Urinary bladder (tissue), 4 donors: Measurements from ENCODE around the gene TDRD10. TPM values are rescaled to one million over a fixed set of nuclear protein-coding genes. Genes with fewer than 3 reads are reported as not detected.
"Not testable (repeated sequence)": the region's sequence is repeated elsewhere in the genome, so short reads cannot be mapped to it uniquely, and the experiment has no call there.

Experiments used
- DNase-seq: peaks from one replicate; pipeline ENCODE4 v3.0.0-alpha.2; 2015; ENCODE audit errors: extremely low spot score
- H3K27ac ChIP-seq: one replicate; pipeline ENCODE4 v1.5.1; 2013; ENCODE audit warnings: low read depth, mild to moderate bottlenecking, moderate library complexity
- H3K36me3 ChIP-seq: one replicate; pipeline ENCODE4 v1.6.1; 2013; ENCODE audit warnings: mild to moderate bottlenecking, moderate library complexity; ENCODE audit not compliant: insufficient read depth
- H3K4me1 ChIP-seq: one replicate; pipeline ENCODE4 v1.6.1; 2013; ENCODE audit warnings: mild to moderate bottlenecking, moderate library complexity; ENCODE audit not compliant: insufficient read depth
- H3K4me3 ChIP-seq: one replicate; pipeline ENCODE4 v1.5.1; 2013; ENCODE audit warnings: low read depth, low read length
- WGBS: extraction: QIAGEN DNeasy Blood & Tissue Kit; methylation state at CpG from one replicate; pipeline ENCODE4 v1.1.7; 2013; 5-methylcytosine and 5-hydroxymethylcytosine counted together
- polyA plus RNA-seq: library from polyadenylated mRNA; stranded (reverse); fragments of 200-250 nt; gene quantifications from one replicate; pipeline ENCODE4 v1.2.3, GENCODE V29; 2013
- total RNA-seq: library from RNA; depleted of rRNA; stranded (reverse); fragments of >200 nt; gene quantifications from one replicate; pipeline ENCODE4 v1.2.3, GENCODE V29; 2014
- donor health status: healthy with polysubstance abuse.
- donor health status: healthy.

TDRD10 gene
- total and polyA plus RNA-seq, 2 donors = 1.4 to 4.1 TPM

- no peaks in the 10 kb centered on the region for H3K4me1 ChIP-seq
- H3K36me3 ChIP-seq = no peaks in the 10 kb centered on the region
- no peak overlapping the region for H3K4me3 ChIP-seq
- 77% methylated on average over 3 of the region's 3 CpGs for WGBS
- H3K27ac ChIP-seq = no peak overlapping the region
- no peak for DNase-seq
These were observed 10.7 kb downstream of the TDRD10 start for GRCh38 chr1:154512760-154513159.

- 83% methylated on average over 7 of the region's 7 CpGs for WGBS
- no peak for DNase-seq
- H3K4me1 ChIP-seq = no peaks in the 10 kb centered on the region
- no peak overlapping the region for H3K27ac ChIP-seq
- no peak overlapping the region for H3K4me3 ChIP-seq
- H3K36me3 ChIP-seq = no peaks in the 10 kb centered on the region
These were observed 12.1 kb downstream of the TDRD10 start for GRCh38 chr1:154514066-154514553.

- Histone ChIP-seq H3K4me1 (no peaks in the 10 kb centered on the region), H3K4me3 (no peak overlapping the region), H3K36me3 (no peaks in the 10 kb centered on the region), H3K27ac (no peak overlapping the region)
- WGBS = 91% methylated on average over 11 of the region's 11 CpGs
- no peak for DNase-seq
These were observed 15.6 kb downstream of the TDRD10 start for GRCh38 chr1:154517661-154518060.

- Histone ChIP-seq H3K36me3 (no peaks in the 10 kb centered on the region), H3K4me3 (no peak overlapping the region), H3K4me1 (no peaks in the 10 kb centered on the region), H3K27ac (no peak overlapping the region)
- WGBS = 52% methylated on average over 9 of the region's 9 CpGs
- DNase-seq = no peak
These were observed 17.6 kb downstream of the TDRD10 start for GRCh38 chr1:154519591-154519991.

- no peak overlapping the region for H3K27ac ChIP-seq
- no peaks in the 10 kb centered on the region for H3K36me3 ChIP-seq
- no peak overlapping the region for H3K4me3 ChIP-seq
- no peak for DNase-seq
- no peaks in the 10 kb centered on the region for H3K4me1 ChIP-seq
- WGBS = 41% methylated on average over 3 of the region's 3 CpGs
These were observed 18.3 kb downstream of the TDRD10 start for GRCh38 chr1:154520333-154520732.

- DNase-seq = no peak
- 38% methylated on average over 3 of the region's 3 CpGs for WGBS
- Histone ChIP-seq H3K27ac (no peak overlapping the region), H3K4me1 (no peaks in the 10 kb centered on the region), H3K4me3 (no peak overlapping the region), H3K36me3 (no peaks in the 10 kb centered on the region)
These were observed 19.7 kb downstream of the TDRD10 start for GRCh38 chr1:154521695-154522094.

- Histone ChIP-seq H3K4me3 (no peak overlapping the region), H3K36me3 (no peaks in the 10 kb centered on the region)
- DNase-seq = no peak
These were observed 22.9 kb downstream of the TDRD10 start for GRCh38 chr1:154524881-154525280.

GRCh38 chr1:154527192-154527591 lies 25.2 kb downstream of the TDRD10 start:
- no peak overlapping the region for H3K4me3 ChIP-seq
- DNase-seq = no peak
- no peaks in the 10 kb centered on the region for H3K4me1 ChIP-seq
- no peaks in the 10 kb centered on the region for H3K36me3 ChIP-seq
- WGBS = 54% methylated on average over 6 of the region's 6 CpGs
- H3K27ac ChIP-seq = no peak overlapping the region

More at GRCh38 chr1:154524881-154525280, 22.9 kb downstream of the TDRD10 start:
- Histone ChIP-seq H3K4me1 (no peaks in the 10 kb centered on the region), H3K27ac (no peak overlapping the region)

GRCh38 chr1:154529308-154529707 lies 27.3 kb downstream of the TDRD10 start:
- H3K4me3 ChIP-seq = no peak overlapping the region
- no peaks in the 10 kb centered on the region for H3K4me1 ChIP-seq
- 96% methylated on average over 6 of the region's 6 CpGs for WGBS
- DNase-seq = no peak
- no peak overlapping the region for H3K27ac ChIP-seq
- no peaks in the 10 kb centered on the region for H3K36me3 ChIP-seq

GRCh38 chr1:154531950-154532349 lies 29.9 kb downstream of the TDRD10 start:
- H3K36me3 ChIP-seq, H3K27ac ChIP-seq, H3K4me1 ChIP-seq, H3K4me3 ChIP-seq, DNase-seq: not testable (repeated sequence)
- WGBS = 99% methylated on average over 13 of the region's 13 CpGs

- 56% methylated on average over 11 of the region's 11 CpGs for WGBS
- no peaks in the 10 kb centered on the region for H3K4me1 ChIP-seq
These were observed 32.2 kb downstream of the TDRD10 start for GRCh38 chr1:154533952-154534844.

GRCh38 chr1:154536570-154536969 lies 34.6 kb downstream of the TDRD10 start:
- Histone ChIP-seq H3K4me3 (no peak overlapping the region), H3K4me1 (no peaks in the 10 kb centered on the region), H3K27ac (no peak overlapping the region), H3K36me3 (no peaks in the 10 kb centered on the region)
- 53% methylated on average over 7 of the region's 7 CpGs for WGBS
- DNase-seq = no peak

More at GRCh38 chr1:154533952-154534844, 32.2 kb downstream of the TDRD10 start:
- no peak for DNase-seq
- H3K27ac ChIP-seq = no peak overlapping the region
- H3K4me3 ChIP-seq = no peak overlapping the region
- H3K36me3 ChIP-seq = no peaks in the 10 kb centered on the region

GRCh38 chr1:154539486-154540483 lies 37.8 kb downstream of the TDRD10 start:
- DNase-seq = no peak
- H3K4me1 ChIP-seq = no peaks in the 10 kb centered on the region
- H3K27ac ChIP-seq = no peak overlapping the region
- 78% methylated on average over 9 of the region's 9 CpGs for WGBS
- no peak overlapping the region for H3K4me3 ChIP-seq
- no peaks in the 10 kb centered on the region for H3K36me3 ChIP-seq
